ENCODE measurements around the gene KCMF1. TPM values are rescaled to one million over a fixed set of nuclear protein-coding genes. Genes with fewer than 3 reads are reported as not detected.

The KCMF1 gene
- total RNA-seq, 1 experiment from 2014 or later = 163 TPM

DNA sequence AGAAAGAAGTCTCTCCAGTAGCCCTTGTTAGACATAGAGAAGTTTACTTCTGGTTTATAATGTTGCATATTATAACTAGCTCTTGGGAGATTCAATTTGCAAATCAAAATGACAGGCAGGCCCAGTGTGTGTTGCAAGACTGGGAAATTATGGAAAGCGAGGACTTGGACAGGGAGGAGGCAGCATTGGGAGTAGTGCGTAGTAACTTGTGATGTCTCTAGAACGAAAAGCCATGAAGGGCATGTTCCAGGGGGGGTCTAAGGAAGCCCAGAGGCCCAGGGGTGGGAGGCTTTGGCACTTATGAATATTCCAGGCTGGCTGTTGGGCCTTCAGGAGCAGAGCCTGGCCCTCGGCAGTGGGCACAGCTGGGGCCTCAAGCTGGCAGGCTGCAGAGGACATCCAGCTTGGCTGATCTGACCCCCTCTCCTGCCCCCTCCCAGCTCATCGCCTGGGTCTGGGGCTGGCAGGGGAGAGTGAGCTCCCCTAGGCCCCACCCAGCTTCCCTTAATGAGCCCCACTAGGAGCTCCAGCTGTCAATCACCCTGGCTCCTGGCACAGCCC, 107.0 kb downstream of the KCMF1 start:
- Histone ChIP-seq H3K27ac (ENCODE audit: low read length) (no peak overlapping the region), H3K4me3 (ENCODE audit: low read depth in 2 of 2, low read length in 2 of 2) (no peak overlapping the region), H3K36me3 (ENCODE audit: control insufficient read depth, insufficient read depth, low read length) (no peaks in the 10 kb centered on the region), H3K27me3 (ENCODE audit: control insufficient read depth, insufficient read depth, low read length) (no peaks in the 10 kb centered on the region; the same call in 1 of the 2 replicates), H3K4me1 (ENCODE audit: control insufficient read depth, insufficient read depth, low read length) (no peaks in the 10 kb centered on the region), H3K9me3 (ENCODE audit: control insufficient read depth, insufficient read depth, low read depth, low read length) (no peaks in the 10 kb centered on the region)
- in situ Hi-C loops (cut with HindIII; ENCODE audit: low pct_unique_long_range_greater_than_20kb, low sequenced_read_pairs) = no loop called here
- no TSS peak for BruUV-seq (replicated peaks)
- no peak for DNase-seq (ENCODE audit: low read depth, low spot score)
- ATAC-seq = no peak
- ChIA-PET CTCF (no interaction called here), POLR2A (interaction anchor here (0.6 kb wide), 1 partner anchor 101 kb away, joined by 3 read pairs; no protein-coding TSS in a partner anchor)
- TF ChIP-seq POLR2AphosphoS5 (IDR thresholded peaks at IDR 0.05; ENCODE audit: low read depth, low read length) = no peak
- no peak for TF ChIP-seq TCF7L2 (IDR thresholded peaks at IDR 0.05; ENCODE audit: low read depth, low read length)
- TF ChIP-seq, protein P1, sequence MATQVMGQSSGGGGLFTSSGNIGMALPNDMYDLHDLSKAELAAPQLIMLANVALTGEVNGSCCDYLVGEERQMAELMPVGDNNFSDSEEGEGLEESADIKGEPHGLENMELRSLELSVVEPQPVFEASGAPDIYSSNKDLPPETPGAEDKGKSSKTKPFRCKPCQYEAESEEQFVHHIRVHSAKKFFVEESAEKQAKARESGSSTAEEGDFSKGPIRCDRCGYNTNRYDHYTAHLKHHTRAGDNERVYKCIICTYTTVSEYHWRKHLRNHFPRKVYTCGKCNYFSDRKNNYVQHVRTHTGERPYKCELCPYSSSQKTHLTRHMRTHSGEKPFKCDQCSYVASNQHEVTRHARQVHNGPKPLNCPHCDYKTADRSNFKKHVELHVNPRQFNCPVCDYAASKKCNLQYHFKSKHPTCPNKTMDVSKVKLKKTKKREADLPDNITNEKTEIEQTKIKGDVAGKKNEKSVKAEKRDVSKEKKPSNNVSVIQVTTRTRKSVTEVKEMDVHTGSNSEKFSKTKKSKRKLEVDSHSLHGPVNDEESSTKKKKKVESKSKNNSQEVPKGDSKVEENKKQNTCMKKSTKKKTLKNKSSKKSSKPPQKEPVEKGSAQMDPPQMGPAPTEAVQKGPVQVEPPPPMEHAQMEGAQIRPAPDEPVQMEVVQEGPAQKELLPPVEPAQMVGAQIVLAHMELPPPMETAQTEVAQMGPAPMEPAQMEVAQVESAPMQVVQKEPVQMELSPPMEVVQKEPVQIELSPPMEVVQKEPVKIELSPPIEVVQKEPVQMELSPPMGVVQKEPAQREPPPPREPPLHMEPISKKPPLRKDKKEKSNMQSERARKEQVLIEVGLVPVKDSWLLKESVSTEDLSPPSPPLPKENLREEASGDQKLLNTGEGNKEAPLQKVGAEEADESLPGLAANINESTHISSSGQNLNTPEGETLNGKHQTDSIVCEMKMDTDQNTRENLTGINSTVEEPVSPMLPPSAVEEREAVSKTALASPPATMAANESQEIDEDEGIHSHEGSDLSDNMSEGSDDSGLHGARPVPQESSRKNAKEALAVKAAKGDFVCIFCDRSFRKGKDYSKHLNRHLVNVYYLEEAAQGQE (IDR thresholded peaks at IDR 0.05; ENCODE audit: insufficient read depth in 1 of 2, low read depth in 2 of 2, low read length in 1 of 2) = no peak
- no peak for TF ChIP-seq SIN3A (IDR thresholded peaks at IDR 0.05; ENCODE audit: borderline replicate concordance, insufficient read depth, low read depth, low read length)
- TF ChIP-seq, protein P2, sequence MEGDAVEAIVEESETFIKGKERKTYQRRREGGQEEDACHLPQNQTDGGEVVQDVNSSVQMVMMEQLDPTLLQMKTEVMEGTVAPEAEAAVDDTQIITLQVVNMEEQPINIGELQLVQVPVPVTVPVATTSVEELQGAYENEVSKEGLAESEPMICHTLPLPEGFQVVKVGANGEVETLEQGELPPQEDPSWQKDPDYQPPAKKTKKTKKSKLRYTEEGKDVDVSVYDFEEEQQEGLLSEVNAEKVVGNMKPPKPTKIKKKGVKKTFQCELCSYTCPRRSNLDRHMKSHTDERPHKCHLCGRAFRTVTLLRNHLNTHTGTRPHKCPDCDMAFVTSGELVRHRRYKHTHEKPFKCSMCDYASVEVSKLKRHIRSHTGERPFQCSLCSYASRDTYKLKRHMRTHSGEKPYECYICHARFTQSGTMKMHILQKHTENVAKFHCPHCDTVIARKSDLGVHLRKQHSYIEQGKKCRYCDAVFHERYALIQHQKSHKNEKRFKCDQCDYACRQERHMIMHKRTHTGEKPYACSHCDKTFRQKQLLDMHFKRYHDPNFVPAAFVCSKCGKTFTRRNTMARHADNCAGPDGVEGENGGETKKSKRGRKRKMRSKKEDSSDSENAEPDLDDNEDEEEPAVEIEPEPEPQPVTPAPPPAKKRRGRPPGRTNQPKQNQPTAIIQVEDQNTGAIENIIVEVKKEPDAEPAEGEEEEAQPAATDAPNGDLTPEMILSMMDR (IDR thresholded peaks at IDR 0.05) = no peak
- intact Hi-C loops (cut with micrococcal nuclease; ENCODE audit: unreplicated experiment) = no loop called here

DNA sequence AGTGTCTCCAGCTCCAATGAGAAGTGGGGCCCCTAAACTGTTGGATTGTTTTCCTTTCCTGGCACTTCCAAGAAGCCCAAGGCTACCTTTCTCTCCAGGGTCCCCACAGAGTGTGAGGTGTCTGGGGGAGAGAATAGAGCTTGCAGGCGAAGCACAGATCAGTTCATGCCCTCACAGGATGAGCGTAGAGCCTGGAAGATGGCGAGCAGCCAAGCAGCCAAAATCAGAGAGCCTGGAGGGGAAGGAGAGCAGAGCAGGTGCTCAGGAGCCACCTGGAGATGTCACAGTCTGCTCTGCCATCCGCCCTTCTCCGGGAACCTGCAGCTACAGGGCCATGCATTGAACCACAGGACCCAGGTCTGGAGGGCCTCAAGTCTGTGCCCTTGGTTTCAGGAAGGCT, 107.6 kb downstream of the KCMF1 start:
- no peaks in the 10 kb centered on the region for H3K9me3 ChIP-seq (ENCODE audit: control insufficient read depth, insufficient read depth, low read depth, low read length)
- H3K36me3 ChIP-seq (ENCODE audit: control insufficient read depth, insufficient read depth, low read length) = no peaks in the 10 kb centered on the region
- H3K4me3 ChIP-seq (ENCODE audit: low read depth in 2 of 2, low read length in 2 of 2) = no peak overlapping the region
- H3K4me1 ChIP-seq (ENCODE audit: control insufficient read depth, insufficient read depth, low read length) = no peaks in the 10 kb centered on the region
- H3K27me3 ChIP-seq (ENCODE audit: control insufficient read depth, insufficient read depth, low read length) = no peaks in the 10 kb centered on the region; the same call in 1 of the 2 replicates
- CTCF ChIA-PET = interaction anchor here (0.9 kb wide), 1 partner anchor 206 kb away, joined by 4 read pairs; no protein-coding TSS in a partner anchor
- POLR2A ChIA-PET = no interaction called here
- in situ Hi-C loops (cut with HindIII; ENCODE audit: low pct_unique_long_range_greater_than_20kb, low sequenced_read_pairs) = no loop called here
- ATAC-seq (no peak), DNase-seq (ENCODE audit: low read depth, low spot score) (no peak)
- BruUV-seq (replicated peaks) = no TSS peak
- no peak overlapping the region for H3K27ac ChIP-seq (ENCODE audit: low read length)
- intact Hi-C loops (cut with micrococcal nuclease; ENCODE audit: unreplicated experiment) = no loop called here
- TF ChIP-seq, protein P1 (IDR thresholded peaks at IDR 0.05; ENCODE audit: insufficient read depth in 1 of 2, low read depth in 2 of 2, low read length in 1 of 2) = no peak
- no peak for TF ChIP-seq SIN3A (IDR thresholded peaks at IDR 0.05; ENCODE audit: borderline replicate concordance, insufficient read depth, low read depth, low read length)
- TF ChIP-seq POLR2AphosphoS5 (IDR thresholded peaks at IDR 0.05; ENCODE audit: low read depth, low read length) = no peak
- no peak for TF ChIP-seq TCF7L2 (IDR thresholded peaks at IDR 0.05; ENCODE audit: low read depth, low read length)
- TF ChIP-seq, protein P2 (IDR thresholded peaks at IDR 0.05) = no peak
